ENCODE measurements around the gene CACNG5. TPM values are rescaled to one million over a fixed set of nuclear protein-coding genes. Genes with fewer than 3 reads are reported as not detected.

The CACNG5 gene
- total RNA-seq, 1 donor from 2014 or later: not detected

- Mint-ChIP-seq H3K4me1 (peaks cover 9% of the 10 kb centered on the region), H3K9me3 (no peaks in the 10 kb centered on the region), H3K4me3 (no peak overlapping the region), H3K36me3 (ENCODE audit: low read depth) (peaks cover 5% of the 10 kb centered on the region), H3K27ac (ENCODE audit: unreplicated experiment) (no peak overlapping the region), H3K27me3 (ENCODE audit: low read depth) (no peaks in the 10 kb centered on the region)
- no peak for DNase-seq (ENCODE audit: low read depth, low spot score)
- TF ChIP-seq, protein P1, sequence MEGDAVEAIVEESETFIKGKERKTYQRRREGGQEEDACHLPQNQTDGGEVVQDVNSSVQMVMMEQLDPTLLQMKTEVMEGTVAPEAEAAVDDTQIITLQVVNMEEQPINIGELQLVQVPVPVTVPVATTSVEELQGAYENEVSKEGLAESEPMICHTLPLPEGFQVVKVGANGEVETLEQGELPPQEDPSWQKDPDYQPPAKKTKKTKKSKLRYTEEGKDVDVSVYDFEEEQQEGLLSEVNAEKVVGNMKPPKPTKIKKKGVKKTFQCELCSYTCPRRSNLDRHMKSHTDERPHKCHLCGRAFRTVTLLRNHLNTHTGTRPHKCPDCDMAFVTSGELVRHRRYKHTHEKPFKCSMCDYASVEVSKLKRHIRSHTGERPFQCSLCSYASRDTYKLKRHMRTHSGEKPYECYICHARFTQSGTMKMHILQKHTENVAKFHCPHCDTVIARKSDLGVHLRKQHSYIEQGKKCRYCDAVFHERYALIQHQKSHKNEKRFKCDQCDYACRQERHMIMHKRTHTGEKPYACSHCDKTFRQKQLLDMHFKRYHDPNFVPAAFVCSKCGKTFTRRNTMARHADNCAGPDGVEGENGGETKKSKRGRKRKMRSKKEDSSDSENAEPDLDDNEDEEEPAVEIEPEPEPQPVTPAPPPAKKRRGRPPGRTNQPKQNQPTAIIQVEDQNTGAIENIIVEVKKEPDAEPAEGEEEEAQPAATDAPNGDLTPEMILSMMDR (conservative IDR thresholded peaks at IDR 0.05): no peak
These were observed 44.3 kb upstream of the CACNG5 start for GRCh38 chr17:66790501-66791061.

DNA sequence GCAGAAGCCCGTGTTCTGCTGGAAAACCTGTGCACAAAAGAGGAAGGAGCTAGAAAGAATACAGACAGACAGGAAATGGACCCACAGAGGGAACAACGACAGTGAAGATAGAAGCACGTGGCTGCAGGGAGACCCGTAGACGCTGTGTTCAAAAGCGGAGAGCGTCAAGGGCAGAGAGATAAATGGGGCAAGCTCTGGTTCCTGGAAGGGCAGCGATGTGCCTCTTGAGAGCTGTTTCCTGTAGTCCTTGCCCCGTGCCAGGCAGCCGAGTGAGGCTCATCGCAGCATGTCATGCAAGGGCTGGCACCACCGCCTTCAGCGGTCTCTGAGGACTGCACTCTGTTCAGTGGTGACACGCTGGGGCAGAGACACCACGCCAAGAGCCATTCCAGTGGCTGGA, 43.6 kb upstream of the CACNG5 start:
- DNase-seq (ENCODE audit: low read depth, low spot score): no peak
- Mint-ChIP-seq H3K4me3 (no peak overlapping the region), H3K27me3 (ENCODE audit: low read depth) (no peaks in the 10 kb centered on the region), H3K9me3 (no peaks in the 10 kb centered on the region), H3K36me3 (ENCODE audit: low read depth) (peaks cover 5% of the 10 kb centered on the region), H3K4me1 (peaks cover 9% of the 10 kb centered on the region), H3K27ac (ENCODE audit: unreplicated experiment) (peak overlapping the region; percentile 68)
- TF ChIP-seq, protein P1 (conservative IDR thresholded peaks at IDR 0.05): no peak

DNA sequence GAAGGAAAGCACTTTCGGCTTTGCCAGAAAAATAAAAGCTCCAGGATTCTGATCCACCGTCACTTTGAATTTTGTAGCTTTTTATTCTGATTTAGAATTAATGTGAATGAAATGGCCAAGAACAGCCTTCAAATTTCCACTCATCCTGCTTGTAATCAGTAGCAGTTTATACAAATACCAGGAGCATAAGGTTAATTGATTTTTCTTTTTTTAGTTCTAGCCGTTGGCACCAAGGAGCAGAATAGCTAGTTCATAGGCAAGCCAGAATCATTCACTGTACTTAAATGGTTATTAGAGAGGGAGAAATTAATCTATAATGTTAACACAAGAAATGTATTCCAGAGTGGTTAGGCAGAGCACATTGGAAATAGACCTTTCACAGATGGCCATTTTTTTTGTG, 41.1 kb upstream of the CACNG5 start:
- Mint-ChIP-seq H3K27ac (ENCODE audit: unreplicated experiment) (no peak overlapping the region), H3K36me3 (ENCODE audit: low read depth) (peaks cover 6% of the 10 kb centered on the region), H3K27me3 (ENCODE audit: low read depth) (no peaks in the 10 kb centered on the region), H3K4me1 (peaks cover 9% of the 10 kb centered on the region), H3K4me3 (no peak overlapping the region), H3K9me3 (no peaks in the 10 kb centered on the region)
- TF ChIP-seq, protein P1 (conservative IDR thresholded peaks at IDR 0.05): no peak
- no peak for DNase-seq (ENCODE audit: low read depth, low spot score)

DNA sequence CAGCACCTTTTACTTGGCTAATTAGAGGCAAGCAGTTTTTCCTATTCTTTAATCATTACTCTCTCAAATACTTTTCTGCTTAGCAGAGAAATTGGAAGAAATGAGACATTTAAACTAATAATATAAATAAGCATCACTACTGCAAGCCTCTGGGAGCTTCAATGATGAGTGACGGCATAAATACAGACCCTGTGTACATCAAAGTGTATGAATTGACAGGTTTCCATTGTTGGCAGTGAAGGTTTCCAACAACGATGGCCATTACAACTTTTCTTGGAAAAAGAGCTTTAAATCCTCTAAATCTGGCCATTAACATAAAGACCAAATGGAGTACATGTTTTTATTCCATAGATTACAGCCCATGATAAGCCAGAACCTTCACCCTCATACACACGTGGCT, 39.4 kb upstream of the CACNG5 start:
- peaks cover 8% of the 10 kb centered on the region for H3K4me1 Mint-ChIP-seq
- peaks cover 6% of the 10 kb centered on the region for H3K36me3 Mint-ChIP-seq (ENCODE audit: low read depth)
- no peak overlapping the region for H3K27ac Mint-ChIP-seq (ENCODE audit: unreplicated experiment)
- TF ChIP-seq, protein P1 (conservative IDR thresholded peaks at IDR 0.05): no peak
- no peaks in the 10 kb centered on the region for H3K27me3 Mint-ChIP-seq (ENCODE audit: low read depth)
- H3K9me3 Mint-ChIP-seq: no peaks in the 10 kb centered on the region
- no peak for DNase-seq (ENCODE audit: low read depth, low spot score)
- no peak overlapping the region for H3K4me3 Mint-ChIP-seq

DNA sequence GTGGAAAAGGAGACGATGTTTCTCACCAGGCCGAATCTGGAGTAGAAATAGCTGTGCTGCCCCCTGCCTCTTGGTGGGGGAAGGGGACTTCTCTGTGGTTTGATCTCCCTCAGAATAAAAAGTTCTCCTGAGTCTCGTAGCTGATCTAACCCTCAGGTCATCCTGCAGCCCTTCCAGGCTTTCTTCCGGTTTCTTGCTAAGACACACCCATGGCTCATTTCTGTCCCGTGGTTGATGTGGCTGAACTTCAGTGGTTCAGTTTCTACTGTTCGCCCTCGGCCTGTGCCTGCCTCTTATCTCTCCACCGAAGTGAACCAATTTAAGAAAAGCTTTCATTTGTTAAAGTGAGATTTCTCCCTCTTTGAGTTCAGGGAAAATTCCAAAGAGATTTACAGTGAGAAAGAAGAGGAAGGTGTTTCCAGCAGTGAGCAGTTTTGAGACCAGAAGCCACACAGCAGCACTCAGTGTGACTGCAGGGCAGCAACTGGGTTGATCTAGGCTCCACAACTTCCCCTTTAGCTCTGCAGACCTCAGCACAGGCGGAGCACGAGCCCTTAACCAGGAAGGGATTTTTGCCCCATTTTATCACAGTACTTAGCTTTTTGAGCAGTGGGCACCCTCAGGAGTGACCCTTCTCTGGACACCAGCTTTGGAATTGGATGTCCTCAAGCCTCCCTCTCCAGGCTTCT, 34.9 kb upstream of the CACNG5 start:
- no peaks in the 10 kb centered on the region for H3K27me3 Mint-ChIP-seq (ENCODE audit: low read depth)
- peaks cover 8% of the 10 kb centered on the region for H3K36me3 Mint-ChIP-seq (ENCODE audit: low read depth)
- TF ChIP-seq, protein P1 (conservative IDR thresholded peaks at IDR 0.05): no peak
- DNase-seq (ENCODE audit: low read depth, low spot score): no peak
- no peak overlapping the region for H3K4me3 Mint-ChIP-seq
- no peak overlapping the region for H3K27ac Mint-ChIP-seq (ENCODE audit: unreplicated experiment)
- H3K4me1 Mint-ChIP-seq: peaks cover 17% of the 10 kb centered on the region
- H3K9me3 Mint-ChIP-seq: no peaks in the 10 kb centered on the region

Data from neural crest cell (in vitro differentiated cells).